OCI-LY1 (cell line): Measurements from ENCODE around the gene PTPRM.

Experiments
- CTCF ChIP-seq: fragments of 200-600 bp; sonication (generic), shearing (Covaris generic); IDR thresholded peaks from 2 replicates; pipeline ENCODE4 v1.5.1; 2017; ENCODE audit warnings: mild to moderate bottlenecking, antibody characterized with exemption, low read length, moderate library complexity, mixed read lengths
- EZH2 ChIP-seq: fragments of 200-600 bp; sonication (generic), shearing (Covaris generic); IDR thresholded peaks from 2 replicates; pipeline ENCODE4 v1.8.0; 2017; ENCODE audit warnings: borderline replicate concordance, mixed run types, mild to moderate bottlenecking, antibody characterized with exemption, low read length, moderate library complexity, mixed read lengths

GRCh38 chr18:7561909-7562460 lies 5.1 kb upstream of the PTPRM start:
- TF ChIP-seq CTCF (no peak), EZH2 (no peak)
